H1 (cell line): ENCODE results near the gene CORIN.

Experiments used
- CEBPB ChIP-seq: IDR thresholded peaks from 2 replicates; pipeline ENCODE4 v1.6.1; 2012; ENCODE audit warnings: low read depth, low read length
- CTCF ChIP-seq, 3 experiments: IDR thresholded peaks; 1 replicate in 2 of 3; 2 replicates in 1 of 3; pipeline versions ENCODE4 v1.5.1 to v1.6.1; 2011; ENCODE audit warnings: low read length in 3 of 3, mild to moderate bottlenecking in 3 of 3, inconsistent platforms in 2 of 3, low read depth in 1 of 3, moderate library complexity in 1 of 3; ENCODE audit not compliant: insufficient read depth in 1 of 3; ENCODE audit errors: control extremely low read depth in 1 of 3
- KDM5A ChIP-seq: fragments of 200-600 bp; IDR thresholded peaks from 2 replicates; pipeline ENCODE4 v1.7.1; 2012; ENCODE audit warnings: mild to moderate bottlenecking, low read length, inconsistent platforms, mixed read lengths
- MAX ChIP-seq: IDR thresholded peaks from 2 replicates; pipeline ENCODE4 v1.6.1; 2012; ENCODE audit warnings: inconsistent platforms
- NANOG ChIP-seq: IDR thresholded peaks from 2 replicates; pipeline ENCODE4 v1.6.1; 2011; ENCODE audit warnings: low read length, low read depth, mild to moderate bottlenecking, inconsistent platforms; ENCODE audit not compliant: insufficient read depth, poor library complexity, severe bottlenecking
- POLR2A ChIP-seq, 2 experiments: IDR thresholded peaks; 1 replicate in 1 of 2; 2 replicates in 1 of 2; pipeline ENCODE4 v1.6.1; 2011; ENCODE audit warnings: low read depth in 2 of 2, low read length in 2 of 2, mild to moderate bottlenecking in 2 of 2; ENCODE audit errors: control extremely low read depth in 1 of 2
- POLR2AphosphoS5 ChIP-seq: IDR thresholded peaks from 2 replicates; pipeline ENCODE4 v1.6.1; 2011; ENCODE audit warnings: low read depth, low read length
- YY1 ChIP-seq: IDR thresholded peaks from 2 replicates; pipeline ENCODE4 v1.6.1; 2011; ENCODE audit warnings: low read depth, mild to moderate bottlenecking, low read length
- TF ChIP-seq, protein P1 (sequence below): IDR thresholded peaks from 2 replicates; pipeline ENCODE4 v1.6.1; 2011; ENCODE audit warnings: low read depth, mild to moderate bottlenecking, low read length; ENCODE audit not compliant: insufficient read depth

DNA sequence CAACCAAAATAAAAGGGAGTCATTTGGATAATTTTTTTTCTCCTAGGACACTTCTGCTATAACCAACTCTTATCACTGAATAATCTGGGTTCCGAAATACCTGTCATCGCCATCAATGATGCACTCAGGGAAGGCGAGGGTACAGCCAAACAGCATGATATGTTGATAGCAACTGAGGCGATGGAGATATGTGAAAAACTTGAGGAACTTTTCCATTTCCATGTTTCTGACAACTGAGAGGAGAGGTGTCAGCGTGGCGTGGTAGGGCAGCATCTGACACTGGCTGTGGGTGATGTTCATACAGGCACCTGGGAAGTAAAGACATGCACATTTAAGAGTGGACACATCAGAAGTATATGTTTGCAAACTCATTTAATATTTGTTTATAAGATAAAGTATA is 74.6 kb downstream of the CORIN start:
- TF ChIP-seq NANOG (no peak), POLR2A (IDR thresholded peaks at IDR 0.05; ENCODE audit: control extremely low read depth in 1 of 2, low read depth in 2 of 2, low read length in 2 of 2) (no peak), CTCF (IDR thresholded peaks at IDR 0.05; ENCODE audit: control extremely low read depth in 1 of 3, insufficient read depth in 1 of 3, low read depth in 1 of 3, low read length in 3 of 3) (no peak), CEBPB (no peak), YY1 (no peak), MAX (no peak), POLR2AphosphoS5 (no peak), KDM5A (no peak)
- TF ChIP-seq, protein P1, sequence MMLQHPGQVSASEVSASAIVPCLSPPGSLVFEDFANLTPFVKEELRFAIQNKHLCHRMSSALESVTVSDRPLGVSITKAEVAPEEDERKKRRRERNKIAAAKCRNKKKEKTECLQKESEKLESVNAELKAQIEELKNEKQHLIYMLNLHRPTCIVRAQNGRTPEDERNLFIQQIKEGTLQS = no peak
